Activated CD4-positive, CD25-positive, alpha-beta regulatory T cell treated with anti-CD3 and anti-CD28 coated beads, Interleukin-2, amount 50 U/mL, for 24 hours (primary cell): ENCODE results near the gene AK3.
A peak's percentile ranks its signal among the peaks of the same experiment; 100 is the strongest.

Source experiments
- ATAC-seq, 2 donors: fragments of 150-1000 bp; cut with Tn5 transposase; one replicate each; pipeline ENCODE4 v1.10.0; 2021; ENCODE audit warnings: mild to moderate bottlenecking in 1 of 2, moderate library complexity in 1 of 2

AK3 gene

DNA sequence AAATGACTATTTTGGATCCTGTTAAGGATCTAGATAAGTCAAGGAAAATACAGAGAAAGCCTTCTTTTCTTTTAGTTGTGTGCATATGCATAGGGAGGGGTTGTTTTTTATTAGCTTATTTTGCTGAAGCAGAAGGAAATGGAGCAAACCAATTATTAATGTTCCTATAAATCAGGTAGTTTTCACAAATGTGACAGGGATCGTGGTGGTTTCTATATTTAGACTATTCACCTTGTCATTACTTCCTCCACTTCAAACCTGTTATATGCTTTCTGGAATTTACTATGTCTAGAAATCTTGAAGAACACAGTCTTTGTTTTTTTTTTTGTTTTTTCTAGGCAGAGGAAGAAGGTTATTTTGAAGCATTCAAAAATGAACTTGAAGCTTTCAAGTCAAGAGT lies 39.5 kb downstream of the AK3 start:
- no peak for ATAC-seq

DNA sequence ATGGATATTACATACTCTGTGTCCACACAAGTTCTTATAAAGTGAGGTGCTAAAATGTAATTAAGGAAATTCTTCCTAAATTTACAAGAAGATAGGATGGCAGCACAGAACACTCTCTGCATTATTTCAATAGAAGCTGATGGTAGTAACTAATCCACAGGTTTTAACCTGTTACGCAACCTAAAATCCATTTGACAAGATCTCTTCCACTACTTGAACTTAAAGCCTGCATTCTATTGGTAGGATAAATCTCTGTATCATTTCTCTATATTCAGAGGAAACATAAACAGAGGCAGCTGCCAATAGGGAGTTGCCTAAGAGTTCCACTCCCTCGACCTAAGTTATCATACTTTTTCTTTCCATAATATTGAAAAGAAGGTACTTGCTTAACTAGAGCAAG lies 40.1 kb downstream of the AK3 start:
- no peak for ATAC-seq

DNA sequence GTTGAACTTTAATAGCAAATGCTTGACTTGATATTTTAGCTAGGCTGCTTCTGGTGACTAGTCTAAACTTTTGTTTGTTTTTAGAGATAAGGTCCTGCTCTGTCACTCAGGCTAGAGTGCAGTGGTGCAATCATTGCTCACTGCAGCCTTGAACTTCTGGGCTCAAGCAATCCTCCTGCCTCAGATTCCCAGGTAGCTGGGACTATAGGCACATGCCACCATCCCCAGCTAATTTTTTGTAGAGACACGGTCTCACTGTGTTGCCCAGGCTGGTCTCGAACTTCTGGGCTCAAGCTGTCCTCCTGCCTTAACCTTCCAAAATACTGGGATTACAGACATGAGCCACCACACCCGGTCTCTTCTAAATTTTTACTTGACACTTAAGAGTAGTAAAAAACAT lies 40.9 kb downstream of the AK3 start:
- no peak for ATAC-seq

DNA sequence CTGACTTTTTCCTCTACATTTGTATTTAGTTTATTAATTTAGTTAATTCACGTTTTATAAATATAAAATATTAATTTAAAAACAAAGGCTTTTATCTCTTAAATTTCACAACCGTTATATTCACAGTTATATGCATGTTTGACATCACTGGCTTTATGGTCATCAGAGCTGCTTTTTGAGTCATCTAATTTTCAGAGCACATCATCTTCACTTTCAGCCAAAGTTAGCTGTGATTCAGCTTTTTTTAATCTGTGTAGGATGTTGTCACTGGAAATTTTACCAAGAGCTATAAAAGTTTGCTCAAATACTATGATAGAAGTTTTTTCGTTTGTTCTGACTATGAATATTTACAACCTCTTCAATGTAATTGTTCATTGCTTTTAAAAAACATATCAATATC lies 49.2 kb downstream of the AK3 start:
- peak; percentile 64 to 72 for ATAC-seq

DNA sequence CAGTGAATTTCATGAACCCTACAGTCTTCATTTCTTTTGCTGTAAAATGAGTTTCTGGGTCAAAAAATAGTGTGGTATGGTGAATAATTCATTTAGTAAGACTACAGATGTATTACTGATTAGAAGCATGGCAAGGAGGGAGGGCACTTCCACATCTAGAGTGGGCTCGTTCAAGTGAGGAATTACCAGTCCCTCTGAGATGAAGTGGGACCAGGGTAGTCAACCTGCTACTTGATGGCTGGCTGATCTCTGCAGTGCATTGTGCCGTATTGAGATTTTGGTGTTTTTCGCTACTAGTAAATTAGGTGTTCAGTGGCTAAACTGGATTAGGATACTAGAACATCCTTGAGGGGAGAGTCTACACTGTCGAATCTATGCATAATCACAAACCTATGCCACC lies 50.9 kb downstream of the AK3 start:
- no peak for ATAC-seq

DNA sequence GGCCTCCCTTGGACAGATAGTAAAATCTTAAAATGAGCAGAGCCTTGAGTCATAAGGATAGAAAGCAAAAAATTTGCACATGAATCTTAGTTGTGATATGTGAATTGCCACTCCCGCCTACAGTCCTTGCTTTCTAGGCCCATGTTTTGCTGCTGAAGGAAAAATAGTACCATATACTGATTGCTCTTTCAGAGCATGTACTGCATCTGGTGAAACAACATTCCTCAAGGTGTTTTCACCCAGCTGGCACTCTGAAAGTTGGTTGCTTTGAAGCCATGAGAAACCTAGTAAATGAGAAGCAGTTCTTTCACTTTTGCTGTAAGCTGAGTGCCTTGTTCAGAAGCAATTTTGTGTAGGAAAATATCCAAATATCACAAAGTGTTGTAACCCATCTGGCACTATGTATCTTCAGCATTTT lies 51.3 kb downstream of the AK3 start:
- peak; percentile 63 to 76 for ATAC-seq

DNA sequence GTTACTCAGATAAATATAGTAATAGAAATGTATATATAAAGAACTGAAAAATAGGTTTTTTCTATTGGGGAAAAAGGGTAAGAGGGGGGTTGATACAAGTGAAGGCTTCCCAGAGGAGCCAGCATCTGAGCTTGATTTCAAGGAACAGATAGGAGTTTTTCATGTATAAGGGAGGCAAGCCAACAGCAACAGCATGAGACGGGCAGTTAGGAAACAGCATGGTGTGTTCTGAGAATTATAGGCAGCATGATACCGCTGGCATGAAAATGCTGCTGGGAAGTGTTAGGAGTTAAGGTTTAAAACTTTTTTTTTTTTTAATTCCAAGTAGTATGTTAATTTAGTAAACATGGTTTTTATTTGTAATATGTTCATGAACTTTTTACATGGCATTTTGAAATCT lies 52.0 kb downstream of the AK3 start:
- ATAC-seq = no peak

DNA sequence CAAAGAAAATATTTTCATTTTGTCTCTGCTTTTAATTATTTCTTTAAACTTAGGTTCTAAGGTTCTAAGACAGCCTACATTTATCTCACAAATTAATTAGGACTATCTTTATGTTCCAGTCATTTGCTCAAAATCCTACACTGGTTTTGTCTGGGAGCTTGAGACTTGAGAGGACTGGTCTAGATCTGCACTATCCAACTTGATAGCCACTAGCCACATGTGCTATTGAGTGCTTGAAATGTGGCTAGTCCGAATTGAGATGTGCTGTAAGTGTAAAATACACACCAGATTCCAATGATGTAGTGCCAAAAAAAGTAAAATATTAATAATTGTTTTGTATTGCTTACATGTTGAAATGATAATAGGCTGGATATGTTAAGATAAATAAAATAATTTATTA lies 54.4 kb downstream of the AK3 start:
- no peak for ATAC-seq

DNA sequence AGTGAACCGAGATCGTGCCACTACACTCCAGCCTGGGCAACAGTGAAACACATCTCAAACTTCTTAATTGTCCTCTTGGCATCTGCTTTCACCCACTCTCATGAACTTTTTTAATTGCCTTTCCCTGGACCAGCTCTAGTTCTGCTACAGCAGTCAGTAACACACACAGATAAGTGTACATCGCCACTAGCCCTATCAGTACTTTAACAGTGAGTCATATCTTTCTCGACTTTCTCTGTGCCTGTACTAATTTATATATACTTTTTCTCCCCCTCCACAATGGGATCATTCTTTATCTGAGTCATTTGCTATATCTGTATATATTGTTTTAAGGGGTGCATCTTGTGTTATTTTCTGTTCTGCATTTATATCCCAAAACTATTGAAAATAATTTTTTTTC lies 54.9 kb downstream of the AK3 start:
- ATAC-seq = peak; percentile 55 to 57

DNA sequence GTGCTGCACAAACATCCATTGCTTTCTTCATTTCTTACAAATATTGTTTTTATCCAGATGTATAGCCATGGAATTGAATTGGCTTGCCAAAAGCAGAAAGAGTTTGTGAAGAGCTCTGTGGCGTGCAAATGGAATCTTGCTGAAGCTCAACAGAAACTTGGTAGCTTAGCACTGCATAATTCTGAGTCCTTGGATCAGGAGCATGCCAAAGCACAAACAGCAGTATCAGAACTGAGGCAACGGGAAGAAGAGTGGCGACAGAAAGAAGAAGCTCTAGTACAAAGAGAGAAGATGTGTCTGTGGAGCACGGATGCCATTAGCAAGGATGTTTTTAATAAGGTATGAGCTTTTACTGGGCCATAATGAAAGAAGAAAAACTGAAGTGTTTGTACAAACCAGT lies 56.2 kb downstream of the AK3 start:
- no peak for ATAC-seq

DNA sequence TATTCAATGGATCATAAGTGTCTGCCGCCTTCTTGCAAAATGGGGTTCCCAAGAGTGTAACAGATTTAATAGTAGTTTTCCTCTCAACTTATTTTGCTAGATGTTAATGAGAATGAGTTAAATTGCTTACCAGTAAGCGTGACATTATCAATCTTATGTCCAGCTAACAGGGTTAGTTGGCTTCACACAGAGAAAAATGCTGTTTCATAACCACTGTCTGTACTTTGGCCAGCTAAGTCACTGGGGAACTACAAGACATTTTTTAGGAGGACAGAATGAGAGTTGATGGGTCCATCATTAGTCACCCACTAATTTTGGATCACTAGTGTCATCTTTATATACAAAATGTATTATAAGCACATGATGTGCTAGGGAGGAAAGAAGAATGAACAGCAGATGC lies 60.3 kb downstream of the AK3 start:
- no peak for ATAC-seq

DNA sequence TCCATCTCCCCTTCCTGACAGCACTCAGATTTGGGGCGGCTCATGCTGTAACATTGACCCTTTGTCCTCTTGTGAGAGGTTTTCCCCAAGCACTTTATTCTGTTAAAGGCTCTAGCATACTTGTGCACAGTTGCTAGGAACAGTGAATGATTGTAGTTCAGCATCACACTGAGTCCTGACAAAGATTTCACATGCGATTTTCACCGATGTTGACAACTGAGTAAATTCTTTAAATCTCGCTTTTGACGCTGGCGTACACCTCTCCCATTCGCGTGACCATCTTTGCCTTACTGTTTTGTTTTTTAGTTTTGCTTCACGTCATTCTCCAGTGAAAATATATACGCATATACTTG lies 60.9 kb downstream of the AK3 start:
- no peak for ATAC-seq

DNA sequence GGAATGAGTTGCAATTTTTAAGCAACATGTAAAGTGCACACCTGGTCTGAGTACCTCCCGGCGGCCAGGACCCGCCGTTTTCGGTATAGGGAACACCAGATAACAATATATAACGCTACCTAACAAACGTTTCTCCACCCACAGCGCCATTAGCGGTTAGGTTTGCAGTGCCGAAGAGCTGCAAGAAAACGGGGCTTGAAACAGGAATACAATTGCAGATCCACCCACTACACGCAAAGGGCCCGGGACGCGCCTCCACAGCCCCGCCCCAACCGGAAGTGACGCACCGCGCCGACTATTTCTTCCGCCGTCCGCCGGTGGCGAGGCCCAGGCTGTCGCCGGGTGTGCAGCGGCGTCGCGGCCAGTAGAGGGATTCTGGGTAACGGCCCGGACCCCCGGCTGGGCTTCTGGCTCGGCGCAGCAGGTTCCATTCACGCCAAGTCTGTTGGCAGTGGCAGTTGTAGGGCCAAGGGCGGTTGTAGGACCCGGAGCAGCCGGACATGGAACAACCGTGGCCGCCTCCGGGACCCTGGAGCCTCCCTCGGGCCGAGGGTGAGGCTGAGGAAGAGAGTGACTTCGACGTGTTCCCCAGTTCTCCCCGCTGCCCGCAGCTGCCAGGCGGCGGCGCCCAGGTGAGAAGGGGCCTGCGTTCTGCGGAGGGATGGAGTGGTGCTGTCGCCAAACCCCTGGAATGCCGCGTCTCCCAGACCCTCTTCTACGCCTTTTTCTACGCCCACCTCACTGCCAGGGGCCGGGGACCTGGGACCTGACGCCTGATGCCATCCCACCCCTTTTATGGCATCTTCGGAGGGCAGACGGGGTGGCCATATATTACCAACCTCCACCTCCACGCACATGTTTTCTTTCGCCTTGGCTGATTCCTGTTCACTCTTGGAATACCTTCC lies 61.5 kb downstream of the AK3 start, which contains the start of gene CDC37L1:
Gene CDC37L1, plus strand, starts transcription at position 302 of the 905 bp plus-strand sequence. Its CDS starts 199 bp downstream, at position 501.
- peak; percentile 97 to 98 for ATAC-seq

DNA sequence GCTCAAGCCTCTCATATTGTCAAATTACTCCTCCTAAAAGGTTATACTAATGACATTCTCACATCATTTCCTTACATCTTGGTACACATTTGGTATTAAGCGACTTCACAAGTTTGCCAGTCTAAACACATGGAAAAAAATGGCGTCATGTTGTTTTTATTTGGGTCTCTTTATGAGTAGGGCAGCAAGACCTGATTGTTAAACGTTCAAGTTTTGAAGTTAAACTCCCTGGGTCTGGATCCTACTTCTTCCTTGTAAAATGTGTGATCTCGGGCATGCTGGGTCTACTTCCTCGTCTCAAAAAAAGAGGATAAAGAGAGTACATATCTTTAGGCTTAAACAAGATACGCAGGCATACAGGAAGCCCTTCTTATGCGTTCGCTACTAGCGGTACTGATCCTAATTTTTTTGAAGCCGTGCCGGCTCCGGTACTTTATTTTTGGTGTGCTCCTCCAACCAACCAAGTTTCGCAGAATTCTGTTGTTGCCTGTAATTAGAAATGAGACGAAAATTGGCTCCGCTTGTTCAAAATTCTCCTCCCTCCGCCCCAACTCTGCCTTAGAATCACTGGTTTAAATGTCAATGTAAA lies 62.2 kb downstream of the AK3 start:
- peak; percentile 4 to 7 for ATAC-seq

DNA sequence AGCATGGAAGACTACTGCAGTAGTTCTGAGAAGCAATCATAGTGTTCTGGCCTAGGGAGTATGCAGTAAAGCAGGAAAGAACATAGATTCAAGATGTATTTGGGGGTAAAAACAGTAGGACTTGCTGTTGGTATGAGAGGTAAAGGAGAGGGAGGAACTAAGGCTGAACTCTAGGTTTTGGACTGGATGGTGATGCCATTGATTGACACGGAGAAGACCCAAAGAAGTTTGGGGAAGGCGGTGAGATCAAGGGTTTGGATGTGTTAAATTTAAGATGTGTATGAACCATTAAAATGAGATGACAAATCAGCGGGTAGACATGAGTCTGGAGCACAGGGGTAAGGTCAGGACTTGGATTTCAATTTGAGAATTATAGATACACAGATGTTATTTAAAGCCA lies 63.6 kb downstream of the AK3 start:
- ATAC-seq = no peak

DNA sequence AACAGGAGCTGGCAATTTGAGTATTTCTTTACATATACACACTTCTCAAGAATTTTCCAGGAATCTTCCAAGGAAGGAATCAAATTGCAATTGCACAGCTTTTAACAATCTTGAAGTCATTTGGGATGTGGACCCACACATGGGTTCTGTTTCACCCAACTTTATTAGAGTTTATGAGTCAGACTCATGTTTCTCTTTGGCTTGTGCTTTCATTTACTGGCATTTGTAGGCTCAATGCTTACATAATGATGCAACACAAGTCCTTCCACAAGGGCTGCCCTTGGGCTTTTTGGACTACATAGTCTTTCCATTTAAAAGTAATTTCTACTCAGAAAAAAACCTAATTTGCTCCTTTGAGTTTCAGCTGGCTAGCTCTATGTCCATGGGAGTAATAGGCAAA lies 66.2 kb downstream of the AK3 start:
- ATAC-seq = no peak

DNA sequence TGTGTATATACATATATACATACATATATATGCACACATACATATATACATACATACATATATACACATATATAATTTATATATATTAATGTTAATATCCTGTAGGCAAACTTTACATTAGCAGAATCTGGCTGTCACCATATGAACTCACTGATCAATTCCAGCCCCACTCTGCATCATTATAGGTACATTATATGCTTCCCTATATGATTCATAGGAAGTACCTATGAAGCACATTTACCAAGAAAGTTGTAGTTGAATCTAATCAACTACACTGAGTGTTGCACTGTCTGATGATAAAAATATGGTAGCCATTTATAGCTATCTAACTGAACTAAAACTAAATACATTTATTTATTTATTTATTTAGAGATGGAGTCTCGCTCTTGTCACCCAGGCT lies 69.3 kb downstream of the AK3 start:
- peak in 1 of 2 donors; percentile 41 for ATAC-seq

DNA sequence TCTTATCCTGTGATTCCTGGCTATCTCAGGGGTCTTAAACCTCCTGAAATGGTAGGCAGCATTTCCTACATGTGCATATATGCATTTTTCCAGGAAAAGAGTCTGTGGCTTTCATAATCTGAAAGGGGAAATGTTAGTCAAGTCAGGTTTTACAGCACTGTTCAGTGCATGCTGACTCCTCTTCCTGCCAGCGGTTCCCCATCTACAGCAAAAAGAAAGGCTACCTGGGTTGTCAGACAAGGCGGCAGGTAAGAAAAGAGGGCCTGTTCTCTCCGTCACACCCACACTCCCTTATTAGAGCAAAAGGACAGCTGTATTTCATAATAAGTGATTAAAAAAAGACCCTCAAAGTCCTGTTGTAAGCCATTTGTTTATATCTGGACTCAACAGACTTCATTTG lies 70.4 kb downstream of the AK3 start:
- ATAC-seq = no peak

DNA sequence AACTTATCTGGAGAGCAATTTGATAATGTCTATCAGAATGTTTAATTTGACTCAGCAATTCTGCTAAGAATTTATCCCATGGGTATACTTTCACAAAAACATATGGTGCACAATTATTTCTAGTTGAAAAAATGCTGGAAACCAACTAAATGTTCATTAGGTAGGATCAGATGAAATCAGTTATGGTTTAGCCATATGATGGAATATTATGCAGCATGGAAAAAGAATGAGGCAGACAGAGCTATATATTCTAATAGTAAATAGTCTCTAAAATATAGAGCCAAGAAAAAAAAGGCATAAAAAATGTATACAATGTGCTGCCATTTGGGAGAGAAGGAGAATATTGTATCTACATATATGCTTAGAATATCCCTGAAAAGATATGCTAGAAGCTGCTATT lies 71.1 kb downstream of the AK3 start:
- no peak for ATAC-seq

DNA sequence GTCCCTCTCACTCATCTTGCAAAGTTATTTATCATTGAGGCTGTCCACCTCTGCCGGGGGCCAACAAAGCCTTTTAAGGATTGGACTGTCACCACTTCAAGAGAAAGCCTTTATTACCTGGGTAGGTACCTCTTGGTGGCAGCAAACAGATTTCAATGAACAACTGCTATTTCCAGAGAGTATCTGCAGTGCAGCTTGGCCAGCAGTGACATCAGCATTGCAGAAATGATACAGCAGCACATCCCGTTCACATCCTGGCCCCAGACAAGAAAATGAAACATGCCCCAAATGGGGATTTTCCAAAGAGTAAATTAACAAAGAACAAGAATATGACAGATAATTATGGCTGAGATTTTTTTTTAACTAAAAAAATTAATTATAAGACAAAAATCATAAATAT lies 72.4 kb downstream of the AK3 start:
- ATAC-seq = no peak

DNA sequence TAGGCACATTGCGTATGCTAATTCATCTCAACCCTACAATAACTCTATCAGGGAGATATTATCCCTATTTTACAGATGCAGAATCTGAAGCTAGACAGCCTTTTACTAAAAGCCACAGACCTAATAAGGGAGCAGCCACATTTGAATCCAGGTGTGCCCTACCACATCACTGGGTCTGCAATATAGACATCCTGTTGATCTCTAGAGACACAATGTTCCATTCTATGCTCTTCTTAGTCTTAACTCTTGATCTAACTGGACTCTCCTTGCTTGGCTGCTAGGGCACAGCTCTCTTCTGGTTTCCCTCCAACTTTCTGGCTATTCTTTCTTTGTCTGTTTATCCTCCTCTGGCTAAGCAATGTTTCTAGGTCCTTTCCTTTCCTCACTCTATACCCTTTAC lies 73.3 kb downstream of the AK3 start:
- ATAC-seq = no peak

DNA sequence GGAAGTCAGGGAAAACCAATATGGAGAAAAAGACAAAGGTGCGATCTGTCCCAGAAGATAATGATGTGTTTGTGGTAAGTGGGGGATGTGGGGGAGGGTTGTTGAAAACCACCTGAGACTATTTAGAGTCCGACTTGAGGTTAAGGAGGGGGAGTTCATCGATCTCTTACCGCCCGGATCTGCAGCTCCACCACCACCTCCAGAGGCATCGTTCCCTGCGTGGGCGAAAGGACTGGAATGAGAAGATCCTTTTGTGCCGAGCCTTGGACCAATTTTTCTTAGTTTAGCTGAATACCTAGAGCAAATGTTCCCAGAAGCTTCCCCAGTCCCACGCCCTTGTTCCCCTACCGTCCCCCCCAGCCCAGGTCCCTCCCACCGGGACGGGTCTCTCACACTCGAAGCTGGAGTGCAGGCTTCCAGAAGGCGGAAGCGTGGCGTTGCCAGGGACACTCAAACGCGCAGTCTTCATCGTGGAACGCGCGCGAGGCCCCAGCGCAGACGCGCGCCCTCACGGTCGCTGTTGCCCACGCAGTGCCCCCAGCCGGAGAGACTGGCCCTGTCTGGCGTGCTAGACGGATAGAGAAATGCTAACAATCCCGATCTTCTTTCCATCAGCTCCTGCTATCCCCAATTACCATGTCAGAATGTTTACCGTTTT lies 74.8 kb downstream of the AK3 start, which contains the start of gene SPATA6L:
Gene SPATA6L, minus strand, starts transcription at position 439 of the 658 bp plus-strand sequence. Its CDS starts 230 bp downstream, at position 209.
- ATAC-seq = peak; percentile 23 to 39

DNA sequence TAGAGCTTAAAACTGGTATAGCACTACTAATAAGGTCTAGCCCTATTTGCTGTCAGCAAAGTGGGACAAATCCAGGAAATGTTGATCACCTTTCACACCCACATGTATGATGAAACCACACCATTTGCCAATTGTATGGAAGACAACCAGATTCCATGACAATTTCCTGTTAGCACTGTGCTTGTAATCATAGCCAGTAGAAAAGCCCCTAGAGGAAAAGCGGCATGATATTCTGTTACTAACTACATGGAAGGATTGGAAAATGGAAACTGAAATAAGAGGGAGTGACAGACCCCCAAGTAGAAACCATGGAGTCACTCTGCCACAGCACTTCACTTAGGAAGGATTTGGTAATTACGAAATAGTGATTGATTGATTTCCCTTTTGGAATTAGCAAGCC lies 75.6 kb downstream of the AK3 start:
- ATAC-seq = no peak

DNA sequence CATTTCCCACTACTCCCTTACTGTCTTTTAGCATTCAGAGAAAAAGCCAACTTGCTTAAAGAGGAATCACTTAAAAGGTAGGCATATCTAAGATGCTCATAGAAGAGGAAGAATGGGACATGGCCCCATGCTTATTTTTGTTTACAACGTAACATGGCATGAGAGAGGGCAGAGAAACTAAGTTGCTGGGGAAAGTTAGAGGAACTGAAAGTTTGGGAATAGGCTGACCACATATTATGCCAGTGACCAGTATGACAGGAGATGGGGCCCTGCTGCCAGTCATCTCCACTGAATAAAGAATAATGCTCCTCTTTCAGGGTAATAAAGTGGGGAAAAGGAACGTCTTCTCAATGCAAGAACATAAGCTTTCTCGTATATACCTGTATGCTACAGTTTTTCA lies 77.0 kb downstream of the AK3 start:
- no peak for ATAC-seq
